Vagina (tissue), 2 donors: ENCODE measurements around the gene SLC35E4.

Source experiments
- CTCF ChIP-seq, 3 experiments: fragments of 450-650 bp in 2 of 3; fragments of 200-600 bp in 1 of 3; sonication (generic) in 1 of 3; IDR thresholded peaks; one replicate each; pipeline ENCODE4 v1.5.1; 2017 to 2019; ENCODE audit warnings: antibody characterized with exemption in 3 of 3, mild to moderate bottlenecking in 2 of 3, moderate library complexity in 2 of 3
- POLR2A ChIP-seq, 2 donors: fragments of 450-650 bp; IDR thresholded peaks; one replicate each; pipeline ENCODE4 v1.6.1; 2017; ENCODE audit warnings: antibody characterized with exemption in 2 of 2, mild to moderate bottlenecking in 2 of 2, moderate library complexity in 2 of 2

GRCh38 chr22:30648825-30649224 lies 13.2 kb downstream of the SLC35E4 start:
- no peak for TF ChIP-seq CTCF (IDR thresholded peaks at IDR 0.05)
- no peak for TF ChIP-seq POLR2A (IDR thresholded peaks at IDR 0.05)
